OCI-LY7 (cell line): ENCODE data around the gene BICDL2.

ENCODE experiments used
- EZH2phosphoT487 ChIP-seq: fragments of 200-600 bp; sonication (generic); IDR thresholded peaks from 2 replicates; pipeline ENCODE4 v1.6.1; 2018; ENCODE audit warnings: low read depth, borderline replicate concordance, mild to moderate bottlenecking, mixed run types, antibody characterized with exemption, low read length, moderate library complexity, mixed read lengths
- TF ChIP-seq, protein P1 (sequence below): fragments of 200-600 bp; sonication (generic); conservative IDR thresholded peaks from 2 replicates; pipeline ENCODE4 v1.5.1; 2014; ENCODE audit warnings: mild to moderate bottlenecking, antibody characterized with exemption, low read length, moderate library complexity, mixed read lengths

DNA sequence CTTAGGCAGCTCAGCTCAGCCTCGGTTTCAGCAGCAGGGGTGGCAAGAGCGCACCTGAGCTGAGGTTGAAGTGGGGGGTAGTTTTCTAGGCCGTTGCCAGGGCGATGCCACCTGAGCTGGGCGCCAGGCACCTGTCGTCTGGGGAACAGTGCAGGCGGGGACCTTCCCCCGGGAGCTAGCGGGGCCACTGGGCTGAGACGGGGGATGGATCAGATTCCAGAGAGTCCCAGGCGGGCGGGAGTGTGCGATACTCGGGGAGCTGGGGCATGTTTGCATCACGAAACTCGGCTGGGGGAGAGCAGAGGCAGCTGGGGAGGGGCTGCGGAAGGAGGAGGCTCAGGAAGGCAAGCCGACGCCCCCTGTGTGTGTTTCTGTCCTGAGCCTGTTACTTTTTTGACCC lies 24.5 kb downstream of the BICDL2 start:
- TF ChIP-seq, protein P1, sequence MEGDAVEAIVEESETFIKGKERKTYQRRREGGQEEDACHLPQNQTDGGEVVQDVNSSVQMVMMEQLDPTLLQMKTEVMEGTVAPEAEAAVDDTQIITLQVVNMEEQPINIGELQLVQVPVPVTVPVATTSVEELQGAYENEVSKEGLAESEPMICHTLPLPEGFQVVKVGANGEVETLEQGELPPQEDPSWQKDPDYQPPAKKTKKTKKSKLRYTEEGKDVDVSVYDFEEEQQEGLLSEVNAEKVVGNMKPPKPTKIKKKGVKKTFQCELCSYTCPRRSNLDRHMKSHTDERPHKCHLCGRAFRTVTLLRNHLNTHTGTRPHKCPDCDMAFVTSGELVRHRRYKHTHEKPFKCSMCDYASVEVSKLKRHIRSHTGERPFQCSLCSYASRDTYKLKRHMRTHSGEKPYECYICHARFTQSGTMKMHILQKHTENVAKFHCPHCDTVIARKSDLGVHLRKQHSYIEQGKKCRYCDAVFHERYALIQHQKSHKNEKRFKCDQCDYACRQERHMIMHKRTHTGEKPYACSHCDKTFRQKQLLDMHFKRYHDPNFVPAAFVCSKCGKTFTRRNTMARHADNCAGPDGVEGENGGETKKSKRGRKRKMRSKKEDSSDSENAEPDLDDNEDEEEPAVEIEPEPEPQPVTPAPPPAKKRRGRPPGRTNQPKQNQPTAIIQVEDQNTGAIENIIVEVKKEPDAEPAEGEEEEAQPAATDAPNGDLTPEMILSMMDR: no peak
- TF ChIP-seq EZH2phosphoT487: no peak
